ENCODE results near the gene ACSBG1.
"Not testable (repeated sequence)": the region's sequence is repeated elsewhere in the genome, so short reads cannot be mapped to it uniquely, and the experiment has no call there.

The ACSBG1 gene

DNA sequence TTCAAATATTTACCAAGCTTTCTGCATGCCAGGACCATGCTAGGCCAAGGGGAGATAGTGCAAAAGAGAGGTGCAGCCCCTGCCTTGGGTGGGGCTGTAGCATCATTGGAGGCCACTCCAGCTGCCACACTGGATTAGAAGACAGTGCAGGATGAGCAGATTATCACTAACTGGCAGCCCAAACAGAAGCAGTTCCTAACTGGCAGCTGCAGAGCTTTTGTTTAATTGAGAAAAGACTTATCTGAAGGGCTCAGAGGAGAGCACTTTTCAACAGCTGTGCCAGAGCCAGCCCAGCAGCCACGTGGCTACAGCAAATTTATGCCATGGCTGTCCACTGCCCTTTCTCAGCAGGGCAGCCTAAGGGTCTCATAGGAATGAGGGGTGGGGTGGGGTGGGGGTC is 13.5 kb upstream of the ACSBG1 start:
- FAIRE-seq, result no peak

DNA sequence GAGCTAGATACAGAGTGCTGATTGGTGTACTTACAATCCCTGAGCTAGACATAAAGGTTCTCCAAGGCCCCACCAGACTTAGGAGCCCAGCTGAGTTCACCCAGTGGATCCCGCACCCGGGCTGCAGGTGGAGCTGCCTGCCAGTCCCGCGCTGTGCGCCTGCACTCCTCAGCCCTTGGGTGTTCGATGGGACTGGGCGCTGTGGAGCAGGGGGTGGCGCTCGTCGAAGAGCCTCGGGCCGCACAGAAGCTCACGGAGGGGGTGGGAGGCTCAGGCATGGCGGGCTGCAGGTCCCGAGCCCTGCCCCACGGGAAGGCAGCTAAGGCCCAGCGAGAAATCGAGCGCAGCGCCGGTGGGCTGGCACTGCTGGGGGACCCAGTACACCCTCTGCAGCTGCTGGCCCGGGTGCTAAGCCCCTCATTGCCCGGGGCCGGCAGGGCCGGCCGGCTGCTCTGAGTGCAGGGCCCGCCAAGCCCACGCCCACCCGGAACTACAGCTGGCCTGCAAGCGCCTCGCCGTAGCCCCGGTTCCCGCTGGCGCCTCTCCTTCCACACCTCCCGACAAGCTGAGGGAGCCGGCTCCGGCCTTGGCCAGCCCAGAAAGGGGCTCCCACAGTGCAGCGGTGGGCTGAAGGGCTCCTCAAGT is 11.7 kb upstream of the ACSBG1 start:
- FAIRE-seq, result not testable (repeated sequence)

DNA sequence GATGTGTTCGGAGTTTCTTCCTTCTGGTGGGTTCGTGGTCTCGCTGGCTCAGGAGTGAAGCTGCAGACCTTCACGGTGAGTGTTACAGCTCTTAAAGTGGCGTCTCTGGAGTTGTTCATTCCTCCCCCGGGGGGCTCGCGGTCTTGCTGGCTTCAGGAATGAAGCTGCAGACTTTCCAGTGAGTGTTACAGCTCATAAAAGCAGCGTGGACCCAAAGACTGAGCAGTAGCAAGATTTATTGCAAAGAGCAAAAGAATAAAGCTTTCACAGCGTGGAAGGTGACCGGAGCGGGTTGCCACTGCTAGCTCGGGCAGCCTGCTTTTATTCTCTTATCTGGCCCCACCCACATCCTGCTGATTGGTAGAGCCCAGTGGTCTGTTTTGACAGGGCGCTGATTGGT is 11.0 kb upstream of the ACSBG1 start:
- not testable (repeated sequence) for FAIRE-seq

DNA sequence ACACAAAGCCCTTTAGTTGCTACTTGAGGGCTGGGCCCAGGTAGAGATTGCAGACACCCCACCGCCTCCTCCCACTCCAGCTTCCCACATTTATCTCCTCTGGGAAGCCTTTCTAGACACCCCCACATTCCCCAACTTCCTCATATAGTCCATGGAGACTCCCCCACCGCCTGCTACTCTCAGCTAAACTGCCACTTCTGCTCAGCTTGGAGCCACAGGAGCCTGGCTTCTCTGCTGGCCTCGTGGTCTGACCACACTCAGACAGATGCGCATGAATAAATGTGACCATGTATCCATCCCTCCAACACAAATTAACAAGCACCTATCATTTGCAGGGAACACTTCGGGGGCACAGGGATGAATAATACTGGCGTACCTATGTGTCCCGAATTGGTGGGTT is 10.5 kb upstream of the ACSBG1 start:
- no peak for FAIRE-seq

DNA sequence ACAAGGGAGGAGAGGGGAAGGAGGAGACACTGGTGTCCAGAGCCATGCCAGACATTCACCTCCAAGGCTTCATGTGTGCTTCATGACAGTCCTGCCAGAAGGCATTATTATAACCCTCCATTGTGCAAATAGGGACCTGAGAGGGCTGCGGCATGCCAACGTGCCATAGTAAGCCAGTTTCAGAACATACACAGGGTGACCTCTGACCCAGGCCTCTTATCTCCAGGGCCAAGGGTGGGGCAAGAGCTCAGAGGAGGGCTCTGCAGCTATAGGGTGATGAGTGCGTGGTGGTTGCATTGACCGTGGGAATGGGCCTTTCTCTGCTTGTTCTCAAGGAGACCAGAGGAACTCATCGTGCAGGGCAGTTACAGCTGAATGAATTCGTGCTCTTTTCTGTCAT is 9.7 kb upstream of the ACSBG1 start:
- FAIRE-seq, result no peak

DNA sequence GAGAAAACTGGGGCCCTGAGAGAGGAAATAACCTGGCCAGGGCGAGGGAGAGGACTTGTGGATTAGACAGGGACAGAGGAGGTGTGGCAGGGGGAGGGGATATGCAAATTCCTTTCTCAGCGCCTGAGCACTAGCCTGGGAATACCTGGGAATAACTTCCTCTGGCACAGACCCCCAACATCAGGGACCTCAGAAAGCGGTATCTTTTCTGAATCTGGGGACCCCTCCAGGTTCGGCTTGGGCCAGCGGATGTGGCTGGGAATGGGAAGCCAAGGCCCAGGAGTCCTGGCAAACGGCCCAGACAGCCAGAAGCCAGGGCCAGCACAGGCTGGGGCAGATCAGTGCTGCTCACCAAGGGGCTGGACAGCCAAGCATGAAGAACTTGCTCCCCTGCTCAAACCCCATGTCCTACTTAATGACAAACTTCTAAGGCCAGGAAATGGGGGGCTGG is 9.2 kb upstream of the ACSBG1 start:
- no peak for FAIRE-seq

DNA sequence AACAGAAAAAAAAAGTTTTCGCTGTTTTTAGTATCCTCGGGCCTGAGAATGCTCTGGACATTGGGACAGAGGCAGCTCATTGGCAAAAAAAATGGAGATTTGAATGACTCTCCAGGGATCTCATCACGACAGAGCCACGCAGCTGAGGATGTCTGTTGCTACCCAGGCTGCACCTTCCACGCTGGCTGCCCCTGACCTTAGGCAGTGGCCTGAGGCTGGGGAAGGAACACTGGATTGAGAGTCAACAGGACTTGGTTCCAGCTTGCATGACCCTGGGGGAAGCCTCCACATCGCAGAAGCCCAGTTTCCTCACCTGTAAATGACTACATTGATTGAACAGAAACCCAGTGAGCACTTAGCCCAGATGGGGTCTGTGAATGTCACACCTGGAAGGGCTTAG is 8.7 kb upstream of the ACSBG1 start:
- no peak for FAIRE-seq

DNA sequence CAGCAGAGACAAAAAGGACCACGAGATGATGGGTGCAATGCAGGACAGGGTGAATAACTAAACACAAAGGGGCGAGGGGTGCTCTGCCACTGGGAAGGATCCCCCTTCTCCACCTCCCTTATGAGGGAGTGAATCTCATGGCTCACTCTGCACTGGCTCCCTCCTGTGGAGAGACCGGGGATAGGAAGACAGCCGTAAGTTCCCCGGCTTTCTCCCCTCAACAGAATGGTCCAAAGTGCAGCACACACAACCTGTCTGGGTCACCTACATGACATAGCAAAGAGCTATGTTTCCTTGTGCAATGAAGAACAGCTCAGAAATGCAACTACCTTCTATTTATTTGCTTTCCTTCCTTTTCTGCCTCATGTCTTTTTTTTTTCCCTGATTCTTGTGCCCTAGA is 7.8 kb upstream of the ACSBG1 start:
- FAIRE-seq, result no peak

DNA sequence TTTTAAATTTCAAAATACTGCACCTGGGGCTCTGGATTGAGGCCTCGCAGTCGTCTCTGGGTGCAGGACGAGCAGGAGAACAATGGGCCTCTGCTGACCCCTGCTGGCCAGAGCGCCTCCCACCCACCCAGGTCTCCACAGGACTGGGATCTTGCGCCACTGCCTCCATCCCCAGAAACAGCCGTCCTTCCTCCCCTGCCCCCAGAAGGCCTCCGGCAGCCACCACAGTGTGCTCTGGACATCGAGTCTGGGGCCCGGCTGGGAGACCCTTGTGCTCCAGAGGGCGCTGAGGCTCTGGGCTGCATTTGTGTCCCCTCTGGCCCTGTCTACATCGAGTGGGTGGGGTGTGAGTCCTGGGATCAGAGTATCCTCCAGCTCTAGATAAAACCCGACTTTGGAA is 6.7 kb upstream of the ACSBG1 start:
- FAIRE-seq, result no peak

DNA sequence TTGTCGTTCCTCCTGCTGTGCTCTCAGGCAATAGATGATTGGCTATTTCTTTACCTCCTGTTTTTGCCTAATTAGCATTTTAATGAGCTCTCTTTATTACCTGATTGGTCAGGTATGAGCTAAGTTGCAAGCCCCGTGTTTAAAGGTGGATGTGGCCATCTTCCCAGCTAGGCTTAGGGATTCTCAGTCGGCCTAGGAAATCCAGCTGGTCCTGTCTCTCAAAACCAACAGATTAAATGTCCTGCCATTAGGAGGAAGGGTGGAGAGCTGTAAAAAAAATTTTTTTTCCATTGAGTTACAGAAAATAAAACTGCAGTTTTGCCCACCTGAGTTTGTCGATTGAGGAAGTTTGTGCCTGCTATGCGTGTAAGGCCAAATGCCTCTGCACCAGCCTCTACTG is 5.4 kb upstream of the ACSBG1 start:
- no peak for FAIRE-seq

DNA sequence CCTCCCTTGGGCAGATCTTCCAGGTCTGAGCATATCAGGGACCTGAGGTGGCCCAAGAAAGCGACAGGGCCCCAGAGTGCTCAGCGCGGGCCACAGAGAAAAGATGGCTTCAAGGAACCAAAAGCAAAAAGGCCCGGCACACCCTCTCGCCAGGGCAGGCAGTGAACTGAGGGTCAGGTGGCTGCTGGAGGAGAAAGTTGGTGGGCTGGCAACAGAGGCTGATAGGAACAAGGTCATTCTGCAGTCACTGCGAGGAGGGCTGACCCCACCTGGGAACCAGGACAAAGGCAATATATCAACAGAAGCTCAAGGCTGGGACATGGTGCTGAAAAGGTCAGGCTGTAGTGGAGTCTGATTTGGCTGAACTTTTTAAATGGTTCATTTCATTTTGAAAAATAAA is 2.8 kb upstream of the ACSBG1 start:
- FAIRE-seq, result no peak

DNA sequence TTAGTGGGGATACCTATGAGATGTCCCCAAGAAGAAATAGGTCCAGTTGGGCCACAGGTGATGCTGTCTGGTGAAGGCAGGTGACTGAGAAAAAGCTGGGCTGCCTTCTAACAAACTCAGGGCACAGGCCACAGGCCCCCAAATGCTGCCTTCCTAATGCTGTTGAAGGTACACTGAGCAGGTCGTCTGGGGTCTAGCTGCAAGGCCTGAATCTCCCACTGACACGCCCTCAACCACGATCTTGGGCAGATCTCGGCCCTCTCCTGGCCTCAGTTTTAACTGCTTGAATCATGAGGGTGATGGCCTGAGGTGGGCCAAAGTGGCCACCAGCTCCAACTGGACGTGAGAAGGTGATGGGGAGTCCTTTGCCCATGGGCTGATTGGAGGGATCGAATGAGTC is 2.1 kb upstream of the ACSBG1 start:
- FAIRE-seq, result no peak

DNA sequence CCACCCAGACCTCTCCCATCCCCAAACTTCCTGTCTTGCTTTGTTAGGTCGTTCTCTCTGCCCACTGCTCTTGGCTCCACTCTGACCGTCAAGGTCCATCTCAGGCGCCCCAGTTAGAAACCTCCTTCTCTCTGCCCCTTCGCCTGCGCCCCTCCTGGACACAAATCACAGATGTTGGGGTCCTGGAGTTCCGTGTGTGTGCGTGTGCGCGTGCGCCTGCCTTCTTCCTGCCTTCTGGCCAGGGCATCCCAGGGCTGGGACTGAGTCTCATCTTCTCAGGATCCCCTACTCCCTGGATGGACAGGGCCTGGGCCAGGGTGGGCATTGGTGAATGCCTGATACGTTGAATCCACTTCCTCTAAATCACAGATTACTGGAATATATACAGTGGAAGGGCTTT is 869 bp downstream of the ACSBG1 start:
- FAIRE-seq, result no peak

DNA sequence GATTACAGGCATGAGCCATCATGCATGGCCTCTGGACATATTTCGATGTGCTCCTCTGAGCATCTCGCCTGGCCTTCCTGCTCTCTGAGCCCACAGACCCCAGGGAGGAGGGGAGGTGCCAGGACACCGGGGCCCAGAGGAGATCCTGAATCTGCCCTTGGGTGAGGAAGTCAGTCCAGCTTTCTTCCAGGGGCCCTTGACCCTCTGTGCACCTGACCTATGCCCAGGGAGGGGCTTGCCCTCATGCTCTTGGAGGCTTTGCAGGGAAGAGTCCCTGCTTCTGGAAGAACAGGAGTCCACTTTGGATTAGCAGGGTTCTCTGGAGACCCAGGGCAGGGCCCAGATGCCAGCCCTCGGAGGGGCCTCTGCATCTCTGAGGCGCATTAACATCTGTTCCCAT is 1.4 kb downstream of the ACSBG1 start:
- no peak for FAIRE-seq

DNA sequence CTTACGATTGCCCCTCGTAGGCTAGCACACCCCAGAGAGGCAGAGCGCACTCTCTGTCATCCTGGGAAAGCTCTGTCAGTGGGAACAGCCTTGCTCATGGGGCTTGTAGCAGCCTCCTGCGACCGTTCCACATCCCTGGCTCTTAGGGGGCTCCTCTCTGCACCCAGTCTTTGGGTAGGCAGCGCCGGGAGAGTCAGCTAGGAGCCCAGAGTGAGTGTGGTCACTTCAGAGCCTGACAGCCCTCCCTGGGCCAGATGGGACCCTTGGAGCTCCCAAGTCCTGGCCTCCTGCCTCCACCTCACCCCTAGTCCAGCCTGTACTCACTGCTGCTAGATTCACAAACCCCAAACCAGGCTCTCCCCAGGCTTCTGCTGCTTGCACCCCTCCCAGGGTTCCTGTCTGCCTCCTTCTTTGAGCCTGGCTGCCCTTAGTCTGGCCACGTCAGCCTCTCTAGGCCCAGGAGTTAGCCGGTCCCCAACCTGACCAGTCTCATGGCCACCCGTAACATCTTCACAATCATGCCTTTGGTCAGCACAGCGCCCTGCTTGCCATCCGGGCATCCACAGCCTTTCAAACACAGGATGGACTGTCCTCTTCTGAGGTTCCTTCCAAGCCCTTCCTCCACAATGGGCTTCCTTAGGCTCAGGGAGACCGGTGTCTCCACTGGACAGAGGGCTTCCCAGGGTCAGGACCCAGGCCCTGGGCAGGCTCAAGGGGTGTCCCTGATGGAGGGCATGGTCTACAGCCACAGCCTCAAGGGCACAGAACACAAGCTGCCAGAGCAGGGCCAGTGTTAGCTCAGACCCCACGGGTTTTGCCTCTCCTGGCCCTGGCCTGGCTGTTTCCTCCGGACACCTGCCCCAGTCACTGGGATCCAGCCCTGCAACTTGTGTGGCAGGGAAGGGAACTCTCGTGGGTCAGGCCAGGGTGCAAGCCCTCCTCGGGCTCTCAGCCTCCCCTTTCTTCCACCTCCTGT is 4.6 kb downstream of the ACSBG1 start:
- no peak for FAIRE-seq

DNA sequence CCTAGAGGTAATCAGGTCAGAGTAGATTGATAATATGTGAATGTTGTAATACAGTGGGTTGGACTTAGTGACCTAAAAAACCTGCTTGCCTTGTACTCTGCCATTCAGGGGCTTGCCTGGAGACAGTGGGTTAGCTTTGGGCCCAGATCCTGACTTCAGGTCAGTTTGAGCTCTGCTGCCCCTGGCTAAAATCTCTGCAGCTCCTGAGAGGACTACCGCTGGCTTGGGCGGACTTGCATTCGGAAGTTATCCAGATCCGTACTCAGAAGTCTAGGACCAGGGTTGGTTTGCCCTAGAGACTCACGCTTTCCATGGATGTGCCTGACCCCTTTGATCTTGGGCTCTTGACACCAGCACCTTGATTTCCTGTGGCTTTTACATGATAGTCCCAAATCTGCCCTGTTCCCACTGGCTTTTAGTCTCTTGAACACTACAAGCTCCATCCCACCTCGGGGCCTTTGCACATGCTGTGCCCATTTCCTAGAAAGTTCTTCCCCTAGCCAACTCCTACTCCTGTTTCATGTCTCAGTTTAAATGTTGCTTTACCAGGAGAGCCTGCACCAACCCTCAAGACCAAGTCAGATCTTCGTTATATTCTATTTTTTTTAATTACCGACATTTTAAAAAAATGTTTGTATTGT is 5.9 kb downstream of the ACSBG1 start:
- FAIRE-seq, result no peak

DNA sequence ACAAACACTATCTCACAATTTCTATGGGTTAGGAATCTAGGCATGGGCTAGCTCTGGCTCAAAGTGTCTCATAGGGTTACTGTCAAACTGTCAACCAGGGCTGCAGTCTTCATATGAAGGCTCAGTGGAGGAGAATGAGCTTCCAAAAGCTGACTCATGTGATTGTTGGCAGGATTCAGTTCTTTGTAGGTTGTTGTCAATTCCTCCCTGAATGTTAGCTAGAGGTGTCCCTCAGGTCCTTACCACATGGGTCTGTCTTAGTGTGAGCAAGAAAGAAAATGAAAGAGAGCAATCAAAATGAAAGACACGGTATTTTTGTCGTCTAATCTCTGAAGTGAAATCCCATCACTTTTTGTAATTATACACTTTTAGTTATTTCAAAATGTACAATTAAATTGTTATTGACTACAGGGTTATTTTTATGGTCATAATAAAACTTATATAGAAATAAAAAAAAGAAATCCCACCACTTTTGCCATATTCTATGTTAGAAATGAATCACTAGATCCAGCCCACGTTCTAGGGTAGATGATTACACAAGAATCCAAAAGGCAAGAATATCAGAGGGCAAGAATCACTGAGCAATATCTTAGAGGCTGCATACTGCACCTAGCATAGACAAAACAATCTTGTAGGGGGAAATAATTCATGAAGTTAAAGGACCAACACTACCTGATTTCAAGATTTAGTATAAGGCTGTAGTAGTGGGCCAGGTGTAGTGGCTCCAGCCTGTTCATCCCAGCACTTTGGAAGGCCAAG is 8.4 kb downstream of the ACSBG1 start:
- FAIRE-seq, result no peak

DNA sequence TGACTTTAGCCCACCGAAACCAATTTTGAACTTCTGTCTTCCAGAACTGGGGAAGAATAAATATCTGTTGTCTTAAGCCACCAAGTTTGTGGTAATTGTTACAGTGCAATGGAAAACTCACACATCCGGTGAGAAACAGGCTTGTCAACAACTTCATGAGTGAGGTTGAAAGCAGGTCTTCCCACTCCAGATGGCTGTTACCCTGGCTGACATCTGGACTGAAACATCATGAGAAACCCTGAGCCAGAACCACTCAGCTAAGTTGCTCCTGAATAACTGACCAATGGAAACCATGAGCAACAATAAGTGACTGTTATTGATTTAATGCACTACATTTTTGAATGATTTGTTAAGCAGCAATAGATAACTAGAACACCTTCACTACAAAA is 10.3 kb downstream of the ACSBG1 start:
- no peak for FAIRE-seq

DNA sequence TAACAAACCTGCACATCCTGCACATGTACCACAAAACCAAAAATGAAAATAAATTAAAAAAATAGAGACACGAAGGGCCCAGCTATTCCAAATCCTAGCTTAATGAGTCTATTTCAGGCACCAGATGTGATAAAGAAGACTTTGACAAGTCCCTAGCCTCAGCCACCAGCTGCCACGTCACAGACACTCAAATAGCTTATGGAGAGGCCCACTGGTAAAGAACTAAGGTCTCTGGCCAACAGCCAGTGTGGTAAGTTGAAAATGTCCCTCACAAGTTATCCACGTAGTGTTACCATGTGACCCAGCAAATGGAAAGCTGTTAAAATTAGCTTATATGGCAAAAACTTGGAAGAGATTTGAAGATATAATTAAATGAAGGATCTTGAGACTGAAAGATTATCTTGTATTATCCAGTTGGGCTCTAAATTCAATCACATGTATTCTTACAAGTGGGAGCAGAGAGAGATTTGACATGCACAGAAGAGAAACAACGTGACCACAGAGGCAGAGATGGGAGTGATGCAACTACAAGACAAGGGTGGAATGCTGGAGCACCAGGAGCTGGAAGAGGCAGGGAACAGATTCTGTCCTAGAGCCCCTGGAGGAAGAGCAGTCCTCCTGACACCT is 10.9 kb downstream of the ACSBG1 start:
- no peak for FAIRE-seq

DNA sequence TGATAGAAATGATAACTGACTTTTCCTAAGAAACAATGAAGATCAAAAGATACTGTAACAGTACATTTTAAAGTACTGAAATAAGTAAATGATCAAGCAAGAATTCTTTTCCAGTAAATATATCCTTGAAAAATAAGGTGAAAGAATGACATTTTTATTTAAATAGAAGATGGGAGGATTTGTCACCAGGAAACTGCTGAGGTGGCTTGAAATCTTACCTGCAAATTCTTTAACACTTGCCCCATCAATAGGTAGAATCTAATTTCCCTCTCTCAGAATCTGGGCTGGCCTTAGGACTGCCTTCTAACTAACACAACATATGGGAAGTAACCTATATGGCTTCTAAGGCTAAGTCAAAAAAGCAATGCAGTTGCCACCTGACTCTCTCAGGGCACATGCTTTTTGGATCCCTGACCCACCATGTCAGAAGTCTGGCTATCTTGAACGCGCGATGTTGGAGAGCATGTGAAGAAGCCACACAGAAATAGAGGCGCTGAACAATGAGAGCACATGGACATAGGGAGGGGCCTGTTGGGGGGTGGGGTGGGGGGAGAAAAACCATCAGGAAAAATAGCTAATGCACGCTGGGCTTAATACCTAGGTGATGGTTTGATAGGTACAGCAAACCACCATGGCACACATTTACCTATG is 11.5 kb downstream of the ACSBG1 start:
- no peak for FAIRE-seq

DNA sequence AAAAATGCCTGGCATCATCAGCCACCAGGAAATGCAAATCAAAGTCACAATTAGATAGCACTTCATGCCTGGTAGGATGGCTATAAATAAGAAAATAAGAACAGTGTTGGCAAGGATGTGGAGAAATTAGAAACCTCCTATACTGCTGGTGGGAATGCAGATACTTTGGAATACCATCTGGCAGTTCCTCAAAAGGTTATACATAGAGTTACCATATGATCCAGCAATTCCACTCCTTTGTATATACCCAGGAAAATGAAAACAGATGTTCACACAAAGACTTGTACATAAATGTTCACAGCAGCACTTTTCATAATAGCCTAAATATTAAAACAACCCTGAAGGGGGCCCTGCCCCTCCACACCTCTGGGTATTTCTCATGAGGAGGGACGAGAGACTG is 13.7 kb downstream of the ACSBG1 start:
- FAIRE-seq, result no peak
